Common myeloid progenitor, CD34-positive (primary cell): Measurements from ENCODE around the gene GATM. TPM values are rescaled to one million over a fixed set of nuclear protein-coding genes. Genes with fewer than 3 reads are reported as not detected.
A peak's percentile ranks its signal among the peaks of the same experiment; 100 is the strongest.

ENCODE experiments used
- CTCF ChIA-PET: fragments of 350-600 bp; sonication (Branson Sonifier 250); formaldehyde crosslinking; loops from one replicate; lab custom pipeline; 2021; ENCODE audit warnings: antibody characterized with exemption; lab: Charles Lee
- POLR2A ChIA-PET: fragments of 350-600 bp; sonication (Branson Sonifier 250); formaldehyde crosslinking; loops from one replicate; lab custom pipeline; 2021; ENCODE audit warnings: antibody characterized with exemption; lab: Charles Lee
- DNase-seq, 3 donors: peaks; one replicate each; pipeline versions ENCODE4 v3.0.0 to v3.0.0-alpha.2; 2013
- H3K27ac ChIP-seq, 2 experiments: 1 replicate in 1 of 2; 2 replicates in 1 of 2; pipeline ENCODE4 v1.7.0; 2013; ENCODE audit warnings: inconsistent platforms in 2 of 2, low read length in 2 of 2, mild to moderate bottlenecking in 2 of 2, low read depth in 1 of 2, moderate library complexity in 1 of 2; ENCODE audit not compliant: severe bottlenecking in 2 of 2, insufficient read depth in 1 of 2, poor library complexity in 1 of 2
- H3K27me3 ChIP-seq, 5 experiments: replicated peaks in 2 of 5; 1 replicate in 3 of 5; 2 replicates in 2 of 5; pipeline versions ENCODE4 v1.6.1 to v1.7.0; 2013; ENCODE audit warnings: low read length in 4 of 5, mild to moderate bottlenecking in 2 of 5, moderate library complexity in 2 of 5, inconsistent platforms in 1 of 5; ENCODE audit not compliant: insufficient read depth in 5 of 5, control insufficient read depth in 4 of 5
- H3K36me3 ChIP-seq, 4 experiments: 1 replicate in 2 of 4; 2 replicates in 2 of 4; pipeline versions ENCODE4 v1.6.1 to v1.7.0; 2013; ENCODE audit warnings: low read length in 3 of 4, control low read depth in 1 of 4, mild to moderate bottlenecking in 1 of 4; ENCODE audit not compliant: control insufficient read depth in 4 of 4, insufficient read depth in 4 of 4
- H3K4me1 ChIP-seq, 4 experiments: 1 replicate in 3 of 4; 2 replicates in 1 of 4; pipeline versions ENCODE4 v1.6.1 to v1.7.1; 2013; ENCODE audit warnings: low read length in 3 of 4, mild to moderate bottlenecking in 3 of 4, control low read depth in 1 of 4, inconsistent platforms in 1 of 4, moderate library complexity in 1 of 4; ENCODE audit not compliant: control insufficient read depth in 4 of 4, insufficient read depth in 4 of 4; ENCODE audit errors: control extremely low read depth in 1 of 4
- H3K4me3 ChIP-seq, 7 experiments: 1 replicate in 4 of 7; 2 replicates in 3 of 7; pipeline versions ENCODE4 v1.5.1 to v1.7.0; 2013; ENCODE audit warnings: mild to moderate bottlenecking in 7 of 7, low read length in 6 of 7, moderate library complexity in 6 of 7, inconsistent platforms in 2 of 7, low read depth in 2 of 7, control low read depth in 1 of 7; ENCODE audit not compliant: insufficient read depth in 4 of 7, control insufficient read depth in 1 of 7; ENCODE audit errors: extremely low read depth in 1 of 7
- H3K9me3 ChIP-seq, 5 experiments: 1 replicate in 4 of 5; 2 replicates in 1 of 5; pipeline versions ENCODE4 v1.6.1 to v1.7.1; 2013; ENCODE audit warnings: low read length in 4 of 5, mild to moderate bottlenecking in 2 of 5, inconsistent platforms in 1 of 5, low read depth in 1 of 5, moderate library complexity in 1 of 5; ENCODE audit not compliant: control insufficient read depth in 4 of 5, insufficient read depth in 2 of 5; ENCODE audit errors: control extremely low read depth in 1 of 5
- WGBS: methylation state at CpG from one replicate; pipeline ENCODE4 v1.1.5; 2013; ENCODE audit not compliant: insufficient coverage; 5-methylcytosine and 5-hydroxymethylcytosine counted together
- polyA plus RNA-seq: library from polyadenylated mRNA; unstranded; fragments of 120-200 nt; gene quantifications from one replicate; pipeline ENCODE4 v1.2.1, GENCODE V29; 2013

Gene GATM
- 17.9 TPM for polyA plus RNA-seq

DNA sequence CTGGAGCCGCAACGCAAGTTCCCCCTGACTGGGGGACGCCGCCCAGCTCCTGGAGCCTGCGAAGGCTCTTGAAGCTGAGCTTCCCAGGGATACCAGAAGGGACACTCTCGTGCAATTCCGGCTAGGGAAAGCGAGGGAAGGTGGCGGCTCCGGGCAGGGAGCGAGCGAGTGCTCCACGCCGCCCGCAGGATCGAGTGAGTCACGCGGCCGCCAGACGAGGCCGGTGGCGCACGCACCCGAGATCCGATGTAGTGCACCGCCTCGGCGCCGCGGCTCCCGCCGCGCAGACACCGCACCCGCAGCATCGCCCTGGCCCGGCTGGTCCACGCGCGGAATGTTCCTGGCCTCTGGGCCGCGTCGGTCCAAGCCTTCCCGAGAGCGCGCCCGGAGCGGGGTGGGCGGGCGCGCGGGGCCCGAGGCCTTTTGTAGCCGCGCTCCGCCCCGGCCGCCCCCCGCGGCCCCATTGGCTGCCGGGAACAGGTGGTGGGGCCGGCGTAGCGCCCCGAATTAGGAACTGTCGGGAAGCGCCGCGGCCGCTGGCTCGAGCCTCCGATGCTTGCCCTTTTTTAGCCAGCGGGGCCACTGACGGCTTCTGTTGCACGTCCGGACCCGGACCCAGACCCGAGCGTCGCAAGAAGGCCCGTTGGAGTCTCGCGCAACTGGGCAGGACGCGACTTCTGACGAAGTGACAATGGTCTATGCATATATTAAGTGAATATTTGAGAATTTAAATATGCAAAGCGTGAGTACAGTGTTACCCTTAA lies at the start of gene GATM:
GATM (minus strand) TSS at position 396 of the 764 bp plus-strand sequence; CDS start at position 305, 91 bp downstream.
- ChIA-PET CTCF (interaction anchor here (1.5 to 2.4 kb wide), 3 partner anchors 10 to 63 kb away, joined by 3 to 10 read pairs (median 5); no protein-coding TSS in a partner anchor), POLR2A (no interaction called here)
- WGBS, result under 1% methylated on average over 71 of the region's 87 CpGs
- Histone ChIP-seq H3K4me1 (peaks cover 7 to 29% (median 16%) of the 10 kb centered on the region in 4 experiments), H3K27ac (no peak within 1 kb of the TSS), H3K9me3 (no peaks in the 10 kb centered on the region), H3K4me3 (peak within 1 kb of the TSS; percentile 35 to 77 (median 67)), H3K36me3 (no peaks in the 10 kb centered on the region), H3K27me3 (peaks cover 0 to 8% (median 4%) of the 10 kb centered on the region in 5 experiments)
- peak; percentile 67 to 78 (median 71) for DNase-seq

- POLR2A ChIA-PET, result no interaction called here
- peaks cover 0 to 5% (median 2%) of the 10 kb centered on the region in 4 experiments for H3K4me1 ChIP-seq
- H3K9me3 ChIP-seq, result no peaks in the 10 kb centered on the region
- CTCF ChIA-PET, result interaction anchor here (0.8 to 1.8 kb wide), 8 partner anchors 12 to 252 kb away, joined by 3 to 5 read pairs (median 4); no protein-coding TSS in a partner anchor
- peaks cover 0 to 12% (median 0%) of the 10 kb centered on the region in 5 experiments for H3K27me3 ChIP-seq
- DNase-seq, result no peak
- peaks cover 0 to 4% (median 1%) of the 10 kb centered on the region in 4 experiments for H3K36me3 ChIP-seq
- H3K4me3 ChIP-seq, result no peak overlapping the region
- WGBS, result 89% methylated on average over 7 of the region's 11 CpGs
- H3K27ac ChIP-seq, result no peak overlapping the region
Measured at GRCh38 chr15:45427085-45427484, 48.7 kb upstream of the GATM start.

- DNase-seq, result peak in 2 of 3 donors; percentile 15 to 19
- Histone ChIP-seq H3K27me3 (no peaks in the 10 kb centered on the region), H3K4me3 (no peak overlapping the region), H3K27ac (no peak overlapping the region), H3K9me3 (no peaks in the 10 kb centered on the region), H3K4me1 (peaks cover 0 to 2% (median 0%) of the 10 kb centered on the region in 4 experiments), H3K36me3 (peaks cover 0 to 21% (median 6%) of the 10 kb centered on the region in 4 experiments)
- ChIA-PET POLR2A (no interaction called here), CTCF (interaction anchor here (1.1 kb wide), 1 partner anchor 32 kb away, joined by 5 read pairs; no protein-coding TSS in a partner anchor)
- 72% methylated on average over 3 of the region's 7 CpGs for WGBS
Measured at GRCh38 chr15:45425135-45425534, 46.8 kb upstream of the GATM start.

GRCh38 chr15:45424429-45424828 lies 46.1 kb upstream of the GATM start:
- no peak for DNase-seq
- Histone ChIP-seq H3K4me1 (no peaks in the 10 kb centered on the region), H3K4me3 (no peak overlapping the region), H3K27ac (no peak overlapping the region), H3K36me3 (peaks cover 0 to 28% (median 8%) of the 10 kb centered on the region in 4 experiments), H3K9me3 (no peaks in the 10 kb centered on the region), H3K27me3 (no peaks in the 10 kb centered on the region)
- ChIA-PET POLR2A (interaction anchor here (0.6 kb wide), 1 partner anchor 99 kb away, joined by 3 read pairs; no protein-coding TSS in a partner anchor), CTCF (interaction anchor here (1.3 kb wide), 1 partner anchor 9 kb away, joined by 3 read pairs; no protein-coding TSS in a partner anchor)
- WGBS, result 100% methylated on average over 1 of the region's 2 CpGs

DNA sequence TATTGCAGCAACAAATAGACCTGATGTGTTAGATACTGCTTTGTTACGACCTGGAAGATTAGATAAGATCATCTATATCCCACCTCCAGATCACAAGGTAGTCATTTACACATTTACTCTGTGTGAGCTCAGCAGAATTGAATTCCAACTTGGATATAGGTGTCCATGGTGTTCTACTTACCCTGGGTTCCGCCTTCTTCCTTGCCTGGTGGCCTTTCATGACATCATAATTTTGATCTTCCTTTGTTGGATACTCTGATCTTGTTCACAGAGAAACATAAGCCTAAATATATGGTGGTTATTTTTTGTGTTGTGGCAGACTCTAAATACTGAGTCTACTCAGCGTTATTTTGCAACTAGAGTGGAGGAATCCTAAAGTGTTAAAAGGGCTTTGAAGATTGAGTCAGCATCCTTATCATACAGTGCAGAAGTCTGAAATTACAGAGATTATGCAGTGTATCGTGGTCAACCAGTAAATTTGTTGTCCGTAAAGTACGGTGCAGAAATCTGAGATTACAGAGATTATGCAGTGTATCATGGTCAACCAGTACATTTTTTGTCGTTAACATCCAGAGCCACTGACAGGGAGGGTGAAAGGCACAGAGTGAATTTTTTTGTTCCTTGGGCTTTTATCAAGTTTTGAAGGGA lies 39.1 kb upstream of the GATM start:
- POLR2A ChIA-PET, result no interaction called here
- 81% methylated on average over 5 of the region's 7 CpGs for WGBS
- CTCF ChIA-PET, result no interaction called here

DNA sequence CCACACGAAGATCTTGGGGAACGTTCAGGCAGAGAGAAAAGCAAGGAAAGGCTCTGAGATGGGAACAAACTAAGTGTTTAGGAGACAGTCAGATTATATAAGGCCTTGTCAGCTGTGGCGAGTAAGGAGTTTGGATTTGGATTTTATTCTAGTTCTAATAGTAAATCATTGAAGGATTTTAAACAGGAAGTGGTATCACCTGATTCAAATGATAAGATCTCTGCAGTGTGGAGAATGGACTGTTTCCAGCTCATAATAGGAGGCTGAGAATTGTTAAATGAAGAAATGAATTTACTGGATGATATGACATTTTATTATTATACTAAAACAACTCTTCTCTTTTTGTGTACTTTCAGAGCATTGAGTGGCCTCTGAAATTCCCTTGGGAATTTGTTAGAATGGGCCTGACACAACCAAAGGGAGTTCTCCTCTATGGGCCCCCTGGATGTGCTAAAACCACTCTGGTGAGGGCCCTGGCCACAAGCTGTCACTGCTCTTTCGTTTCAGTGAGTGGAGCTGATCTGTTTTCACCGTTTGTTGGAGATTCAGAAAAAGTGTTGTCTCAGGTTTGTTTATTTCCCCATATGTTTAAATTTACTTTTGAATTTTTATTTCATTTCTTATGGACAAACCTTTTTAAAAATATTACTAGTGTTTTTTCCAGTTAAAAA lies 36.0 kb upstream of the GATM start:
- 62% methylated on average over 3 of the region's 5 CpGs for WGBS
- DNase-seq, result peak in 2 of 3 donors; percentile 22 to 37
- H3K27me3 ChIP-seq, result no peaks in the 10 kb centered on the region
- peaks cover 21 to 74% (median 47%) of the 10 kb centered on the region in 4 experiments for H3K36me3 ChIP-seq
- ChIA-PET POLR2A (no interaction called here), CTCF (interaction anchor here (0.8 to 2.5 kb wide), 5 partner anchors 9 to 197 kb away, joined by 3 to 14 read pairs (median 6); no protein-coding TSS in a partner anchor)
- no peaks in the 10 kb centered on the region for H3K9me3 ChIP-seq
- peaks cover 0 to 13% (median 8%) of the 10 kb centered on the region in 4 experiments for H3K4me1 ChIP-seq
- H3K4me3 ChIP-seq, result no peak overlapping the region
- no peak overlapping the region for H3K27ac ChIP-seq

More for the DNA sequence above, 39.1 kb upstream of the GATM start:
- peaks cover 14 to 76% (median 45%) of the 10 kb centered on the region in 4 experiments for H3K36me3 ChIP-seq
- H3K27me3 ChIP-seq, result no peaks in the 10 kb centered on the region
- DNase-seq, result peak in 2 of 3 donors; percentile 27 to 46
- H3K9me3 ChIP-seq, result no peaks in the 10 kb centered on the region
- no peak overlapping the region for H3K4me3 ChIP-seq
- peaks cover 0 to 13% (median 8%) of the 10 kb centered on the region in 4 experiments for H3K4me1 ChIP-seq
- H3K27ac ChIP-seq, result no peak overlapping the region
